MM.1S (cell line): ENCODE measurements around the gene USP33.
"Not testable (repeated sequence)": the region's sequence is repeated elsewhere in the genome, so short reads cannot be mapped to it uniquely, and the experiment has no call there.

Experiments used
- DNase-seq: peaks from one replicate; pipeline ENCODE4 v3.0.0-alpha.2; 2015
- H2AFZ ChIP-seq: fragments of 300-600 bp; sonication (generic); 2 replicates; pipeline ENCODE4 v1.6.0; 2016; ENCODE audit warnings: antibody characterized with exemption, low read length
- H3F3A ChIP-seq: fragments of 300-600 bp; sonication (generic); 2 replicates; pipeline ENCODE4 v1.6.1; 2016; ENCODE audit warnings: mild to moderate bottlenecking, antibody characterized with exemption, low read length, moderate library complexity, mixed read lengths; ENCODE audit not compliant: insufficient read depth
- H3K27ac ChIP-seq: fragments of 300-600 bp; sonication (generic); 2 replicates; pipeline ENCODE4 v1.5.1; 2016; ENCODE audit warnings: mild to moderate bottlenecking, low read length
- H3K27me3 ChIP-seq: fragments of 300-600 bp; sonication (generic); replicated peaks from 2 replicates; pipeline ENCODE4 v1.6.0; 2016; ENCODE audit warnings: low read length; ENCODE audit not compliant: insufficient read depth
- H3K36me3 ChIP-seq: fragments of 300-600 bp; sonication (generic); replicated peaks from 2 replicates; pipeline ENCODE4 v1.6.1; 2016; ENCODE audit warnings: mild to moderate bottlenecking, low read length, mixed read lengths; ENCODE audit not compliant: insufficient read depth
- H3K4me1 ChIP-seq: fragments of 300-600 bp; sonication (generic); 2 replicates; pipeline ENCODE4 v1.6.1; 2016; ENCODE audit warnings: low read length, mixed read lengths
- H3K4me2 ChIP-seq: fragments of 300-600 bp; sonication (generic); 2 replicates; pipeline ENCODE4 v1.6.0; 2016; ENCODE audit warnings: low read depth, low read length
- H3K4me3 ChIP-seq: fragments of 300-600 bp; sonication (generic); 2 replicates; pipeline ENCODE4 v1.5.1; 2016; ENCODE audit warnings: low read length, mixed read lengths
- H3K79me2 ChIP-seq: fragments of 300-600 bp; sonication (generic); 2 replicates; pipeline ENCODE4 v1.6.1; 2016; ENCODE audit warnings: mixed run types, low read length, mixed read lengths
- H3K9ac ChIP-seq: fragments of 300-600 bp; sonication (generic); 2 replicates; pipeline ENCODE4 v1.6.1; 2016; ENCODE audit warnings: low read length, mixed read lengths
- H3K9me2 ChIP-seq: fragments of 300-600 bp; sonication (generic); replicated peaks from 2 replicates; pipeline ENCODE4 v1.6.1; 2016; ENCODE audit warnings: mild to moderate bottlenecking, low read length, mixed read lengths; ENCODE audit not compliant: insufficient read depth
- H3K9me3 ChIP-seq: fragments of 300-600 bp; sonication (generic); replicated peaks from 2 replicates; pipeline ENCODE4 v1.6.1; 2016; ENCODE audit warnings: mild to moderate bottlenecking, low read length, mixed read lengths; ENCODE audit not compliant: insufficient read depth
- H4K20me1 ChIP-seq: fragments of 300-600 bp; sonication (generic); 2 replicates; pipeline ENCODE4 v1.6.1; 2016; ENCODE audit warnings: mild to moderate bottlenecking, low read length, moderate library complexity, mixed read lengths; ENCODE audit not compliant: insufficient read depth
- EZH2 ChIP-seq: fragments of 300-600 bp; sonication (generic); optimal IDR thresholded peaks from 2 replicates; pipeline ENCODE3; 2017; ENCODE audit warnings: low read depth, mild to moderate bottlenecking, antibody characterized with exemption, low read length, mixed read lengths
- EZH2phosphoT487 ChIP-seq: fragments of 300-600 bp; sonication (generic); IDR thresholded peaks from 2 replicates; pipeline ENCODE4 v1.6.1; 2018; ENCODE audit warnings: antibody characterized with exemption, low read length
- TF ChIP-seq, protein P1 (sequence below): fragments of 300-600 bp; sonication (generic); IDR thresholded peaks from 2 replicates; pipeline ENCODE4 v1.5.1; 2016; ENCODE audit warnings: antibody characterized with exemption, low read length, mixed read lengths

Gene USP33

GRCh38 chr1:77652268-77652667 lies 107.4 kb downstream of the USP33 start:
- no peaks in the 10 kb centered on the region for H3K9me3 ChIP-seq
- H4K20me1 ChIP-seq = peaks cover 5% of the 10 kb centered on the region; the same call in 1 of the 2 replicates
- no peaks in the 10 kb centered on the region; the same call in 1 of the 2 replicates for H3K36me3 ChIP-seq
- no peaks in the 10 kb centered on the region for H3K27me3 ChIP-seq
- TF ChIP-seq, protein P1, sequence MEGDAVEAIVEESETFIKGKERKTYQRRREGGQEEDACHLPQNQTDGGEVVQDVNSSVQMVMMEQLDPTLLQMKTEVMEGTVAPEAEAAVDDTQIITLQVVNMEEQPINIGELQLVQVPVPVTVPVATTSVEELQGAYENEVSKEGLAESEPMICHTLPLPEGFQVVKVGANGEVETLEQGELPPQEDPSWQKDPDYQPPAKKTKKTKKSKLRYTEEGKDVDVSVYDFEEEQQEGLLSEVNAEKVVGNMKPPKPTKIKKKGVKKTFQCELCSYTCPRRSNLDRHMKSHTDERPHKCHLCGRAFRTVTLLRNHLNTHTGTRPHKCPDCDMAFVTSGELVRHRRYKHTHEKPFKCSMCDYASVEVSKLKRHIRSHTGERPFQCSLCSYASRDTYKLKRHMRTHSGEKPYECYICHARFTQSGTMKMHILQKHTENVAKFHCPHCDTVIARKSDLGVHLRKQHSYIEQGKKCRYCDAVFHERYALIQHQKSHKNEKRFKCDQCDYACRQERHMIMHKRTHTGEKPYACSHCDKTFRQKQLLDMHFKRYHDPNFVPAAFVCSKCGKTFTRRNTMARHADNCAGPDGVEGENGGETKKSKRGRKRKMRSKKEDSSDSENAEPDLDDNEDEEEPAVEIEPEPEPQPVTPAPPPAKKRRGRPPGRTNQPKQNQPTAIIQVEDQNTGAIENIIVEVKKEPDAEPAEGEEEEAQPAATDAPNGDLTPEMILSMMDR = no peak
- TF ChIP-seq EZH2 (no peak), EZH2phosphoT487 (no peak)
- no peak overlapping the region for H3K27ac ChIP-seq
- no peak overlapping the region for H3K4me3 ChIP-seq
- no peak overlapping the region for H3K9ac ChIP-seq
- peaks cover 100% of the 10 kb centered on the region for H3K79me2 ChIP-seq
- no peaks in the 10 kb centered on the region for H3K9me2 ChIP-seq
- H3K4me1 ChIP-seq = no peaks in the 10 kb centered on the region
- H3F3A ChIP-seq = no peaks in the 10 kb centered on the region
- no peak overlapping the region for H2AFZ ChIP-seq
- no peak for DNase-seq
- H3K4me2 ChIP-seq = no peak overlapping the region

DNA sequence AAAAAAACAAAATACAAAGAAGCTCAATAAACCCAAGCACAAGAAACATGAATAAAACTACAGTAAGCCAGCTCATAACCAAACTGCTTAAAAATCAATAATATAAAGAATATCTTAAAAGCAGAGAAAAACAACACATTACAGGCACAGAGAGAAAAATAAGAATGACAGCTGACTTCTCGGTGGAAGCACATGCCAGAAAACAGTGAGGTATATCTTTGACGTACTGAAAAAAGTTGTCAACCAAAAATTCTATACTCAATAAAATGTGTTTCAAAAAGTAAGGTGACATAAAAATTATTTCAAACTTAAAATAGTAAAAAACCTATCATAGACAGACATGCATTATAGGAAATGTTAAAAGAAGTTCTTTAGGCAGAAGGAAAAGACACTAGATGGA lies 110.5 kb downstream of the USP33 start:
- Histone ChIP-seq H3K36me3 (peaks cover 4% of the 10 kb centered on the region; the same call in 1 of the 2 replicates), H2AFZ (no peak overlapping the region), H3K79me2 (peaks cover 100% of the 10 kb centered on the region), H3K4me3 (no peak overlapping the region), H3F3A (no peaks in the 10 kb centered on the region), H4K20me1 (no peaks in the 10 kb centered on the region; the same call in 1 of the 2 replicates), H3K9ac (no peak overlapping the region), H3K4me1 (no peaks in the 10 kb centered on the region), H3K27me3 (no peaks in the 10 kb centered on the region), H3K9me3 (no peaks in the 10 kb centered on the region), H3K27ac (no peak overlapping the region), H3K4me2 (no peak overlapping the region), H3K9me2 (no peaks in the 10 kb centered on the region)
- no peak for TF ChIP-seq EZH2phosphoT487
- no peak for TF ChIP-seq EZH2
- TF ChIP-seq, protein P1 = no peak
- no peak for DNase-seq

GRCh38 chr1:77646224-77646623 lies 113.4 kb downstream of the USP33 start:
- H3K36me3 ChIP-seq, H3K27ac ChIP-seq, H3F3A ChIP-seq, H3K4me2 ChIP-seq, H3K9me3 ChIP-seq, H3K9ac ChIP-seq, H3K27me3 ChIP-seq, H3K9me2 ChIP-seq, H2AFZ ChIP-seq, H3K4me3 ChIP-seq, H4K20me1 ChIP-seq, DNase-seq, H3K4me1 ChIP-seq: not testable (repeated sequence)
- peaks cover 95% of the 10 kb centered on the region for H3K79me2 ChIP-seq
